Measurements from ENCODE around the gene OR4C15.

OR4C15 gene

DNA sequence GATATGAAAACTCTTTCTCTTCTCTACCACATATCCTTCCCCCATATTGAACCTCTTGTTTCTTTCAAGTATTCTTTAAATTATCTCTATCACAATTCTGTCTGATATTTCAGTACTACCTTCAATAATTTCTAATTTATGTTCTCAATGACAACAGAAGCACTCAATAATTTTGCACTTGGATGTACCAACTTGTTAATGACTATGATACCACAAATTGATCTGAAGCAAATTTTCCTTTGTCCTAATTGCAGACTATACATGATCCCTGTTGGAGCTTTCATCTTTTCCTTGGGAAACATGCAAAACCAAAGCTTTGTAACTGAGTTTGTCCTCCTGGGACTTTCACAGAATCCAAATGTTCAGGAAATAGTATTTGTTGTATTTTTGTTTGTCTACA lies at the start of gene OR4C15:
Gene OR4C15, plus strand, starts transcription at position 301 of the 400 bp plus-strand sequence. Its CDS starts 0 bp downstream, at position 301.
- no peak for DNase-seq (ENCODE audit: low read depth)

DNA sequence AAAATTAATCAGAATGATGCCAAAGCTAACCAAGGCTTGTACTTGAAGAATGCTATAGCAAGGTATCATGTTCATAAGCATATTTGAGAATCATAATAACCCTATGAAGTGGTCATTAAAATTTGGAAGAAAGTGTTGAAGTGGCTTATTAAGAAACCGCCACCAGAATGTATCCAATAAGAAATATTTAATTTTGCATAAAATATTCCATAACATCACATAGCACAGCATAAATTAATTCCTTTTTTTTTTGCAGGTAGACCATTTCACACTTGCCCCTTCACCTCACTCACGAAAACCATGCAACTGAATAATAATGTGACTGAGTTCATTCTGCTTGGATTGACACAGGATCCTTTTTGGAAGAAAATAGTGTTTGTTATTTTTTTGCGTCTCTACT lies 17.6 kb downstream of the OR4C15 start, which contains the start of gene OR4C16:
Gene OR4C16, plus strand, starts transcription at position 301 of the 400 bp plus-strand sequence. Its CDS starts 0 bp downstream, at position 301.
- DNase-seq (ENCODE audit: low read depth): no peak

DNA sequence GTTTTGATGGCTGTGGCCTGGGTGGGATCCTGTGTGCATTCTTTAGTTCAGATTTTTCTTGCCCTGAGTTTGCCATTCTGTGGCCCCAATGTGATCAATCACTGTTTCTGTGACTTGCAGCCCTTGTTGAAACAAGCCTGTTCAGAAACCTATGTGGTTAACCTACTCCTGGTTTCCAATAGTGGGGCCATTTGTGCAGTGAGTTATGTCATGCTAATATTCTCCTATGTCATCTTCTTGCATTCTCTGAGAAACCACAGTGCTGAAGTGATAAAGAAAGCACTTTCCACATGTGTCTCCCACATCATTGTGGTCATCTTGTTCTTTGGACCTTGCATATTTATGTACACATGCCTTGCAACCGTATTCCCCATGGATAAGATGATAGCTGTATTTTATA lies 18.3 kb downstream of the OR4C15 start:
- DNase-seq (ENCODE audit: low read depth): no peak

All from stimulated activated CD8-positive, alpha-beta memory T cell treated with anti-CD3 and anti-CD28 coated beads, Interleukin-15, amount 100 ng/mL, for 1 hour (primary cell).